NCI-H345 treated with DMSO at 0.1 percent for 48 hours (cell line): ENCODE measurements around the gene LPP.

Experiments
- DNase-seq: peaks from one replicate; lab custom pipeline; 2025; ENCODE audit not compliant: unreplicated experiment; lab: John Stamatoyannopoulos, UW

The LPP gene

DNA sequence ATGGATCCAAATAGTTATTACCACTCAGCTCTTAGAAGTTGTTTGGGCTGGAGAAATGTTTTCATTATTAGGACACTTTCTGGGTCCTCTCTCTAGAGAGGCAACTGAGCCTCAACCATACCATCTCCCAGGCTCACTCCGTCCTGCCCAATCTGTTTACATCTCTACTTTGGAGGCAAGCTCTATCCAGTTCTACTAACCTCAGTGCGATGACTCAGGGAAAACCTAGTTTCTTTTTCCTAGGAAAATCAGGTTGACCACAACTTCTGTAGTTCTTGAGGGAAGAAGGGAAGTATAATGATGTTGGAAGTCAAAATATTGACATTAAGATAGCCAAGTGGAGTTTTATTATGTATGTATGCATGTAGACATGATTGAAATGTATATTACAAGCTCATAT, 40.4 kb downstream of the LPP start:
- DNase-seq = no peak

- no peak for DNase-seq
These were observed 42.5 kb downstream of the LPP start for GRCh38 chr3:188196232-188196990.

DNA sequence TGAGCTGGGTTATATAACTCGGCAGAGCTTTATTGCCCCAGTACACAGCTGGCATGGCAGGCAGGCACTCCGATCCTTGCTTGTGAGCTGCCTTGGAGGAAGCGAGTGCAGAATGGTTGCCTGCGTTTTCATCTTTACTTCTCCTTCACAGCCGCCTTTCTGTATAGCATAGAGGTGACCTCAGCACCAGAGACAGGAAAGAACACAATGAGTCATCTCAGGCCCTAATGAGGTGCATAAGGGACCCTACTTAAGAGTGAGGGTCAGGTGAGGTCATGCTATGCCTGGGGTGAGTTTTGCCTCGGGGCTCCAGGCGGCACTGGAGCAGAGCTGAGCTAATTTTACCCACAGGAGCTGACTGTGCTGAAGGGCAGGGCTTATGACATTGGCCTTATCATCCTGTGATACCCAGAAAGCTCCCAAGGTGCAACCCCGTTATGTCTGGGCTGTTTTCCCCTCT, 43.5 kb downstream of the LPP start:
- DNase-seq = no peak

DNA sequence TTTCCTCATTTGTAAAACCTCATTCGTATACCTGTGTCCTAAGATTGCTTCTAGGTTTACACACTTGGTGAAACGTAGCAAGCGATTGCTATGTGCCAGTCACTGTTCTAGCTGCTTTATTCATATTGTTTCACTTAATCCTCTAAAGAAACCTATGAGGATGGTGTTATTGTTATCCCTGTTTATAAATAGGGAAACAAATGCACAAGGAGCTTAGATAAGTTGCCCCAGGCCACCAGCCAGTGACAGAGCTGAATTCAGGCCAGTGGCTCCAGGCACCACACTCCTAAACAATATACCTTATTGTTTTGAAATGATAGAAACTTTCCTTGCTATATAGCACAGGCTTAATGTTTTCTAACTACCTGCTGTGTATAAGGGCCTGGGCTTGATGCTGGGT, 44.0 kb downstream of the LPP start:
- no peak for DNase-seq

- DNase-seq = no peak
These were observed 44.9 kb downstream of the LPP start for GRCh38 chr3:188198760-188199327.

DNA sequence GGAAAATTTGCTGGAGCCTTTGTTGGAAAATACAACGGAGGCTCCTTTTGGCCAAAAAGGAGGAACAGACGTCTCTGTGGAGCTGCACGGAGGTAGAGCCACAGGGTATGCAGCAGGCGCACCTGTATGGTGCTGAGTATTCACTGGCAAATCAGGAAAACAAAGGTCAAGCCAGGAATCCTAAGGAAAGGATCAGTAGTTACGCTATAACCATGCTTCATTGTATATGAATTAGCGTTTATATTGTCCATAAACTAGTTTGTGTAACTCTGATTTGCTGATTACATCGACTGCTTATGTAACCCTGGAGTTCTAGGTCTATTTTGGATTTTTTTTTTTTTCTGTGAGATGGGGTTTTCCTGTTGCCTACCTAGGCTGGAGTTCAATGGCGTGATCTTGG, 45.4 kb downstream of the LPP start:
- DNase-seq = no peak

DNA sequence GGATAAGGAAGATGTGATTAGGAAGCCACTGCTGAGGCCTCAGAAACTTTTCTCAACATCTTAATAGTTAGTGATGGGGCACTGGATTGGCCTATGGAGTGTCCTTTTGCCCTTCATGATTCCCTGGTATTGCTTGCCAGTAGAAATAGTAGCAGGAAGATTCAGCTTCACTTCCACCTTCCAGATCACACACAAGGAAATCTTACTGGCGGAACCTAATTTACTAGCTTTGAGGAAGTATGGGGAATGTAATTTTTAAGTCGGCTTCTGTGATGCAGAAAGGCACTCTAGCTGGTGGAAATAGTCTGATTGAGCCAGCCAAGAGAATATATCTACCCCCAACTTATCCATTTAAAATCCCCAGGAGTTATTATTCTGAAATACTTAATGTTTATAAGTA, 46.5 kb downstream of the LPP start:
- no peak for DNase-seq

DNA sequence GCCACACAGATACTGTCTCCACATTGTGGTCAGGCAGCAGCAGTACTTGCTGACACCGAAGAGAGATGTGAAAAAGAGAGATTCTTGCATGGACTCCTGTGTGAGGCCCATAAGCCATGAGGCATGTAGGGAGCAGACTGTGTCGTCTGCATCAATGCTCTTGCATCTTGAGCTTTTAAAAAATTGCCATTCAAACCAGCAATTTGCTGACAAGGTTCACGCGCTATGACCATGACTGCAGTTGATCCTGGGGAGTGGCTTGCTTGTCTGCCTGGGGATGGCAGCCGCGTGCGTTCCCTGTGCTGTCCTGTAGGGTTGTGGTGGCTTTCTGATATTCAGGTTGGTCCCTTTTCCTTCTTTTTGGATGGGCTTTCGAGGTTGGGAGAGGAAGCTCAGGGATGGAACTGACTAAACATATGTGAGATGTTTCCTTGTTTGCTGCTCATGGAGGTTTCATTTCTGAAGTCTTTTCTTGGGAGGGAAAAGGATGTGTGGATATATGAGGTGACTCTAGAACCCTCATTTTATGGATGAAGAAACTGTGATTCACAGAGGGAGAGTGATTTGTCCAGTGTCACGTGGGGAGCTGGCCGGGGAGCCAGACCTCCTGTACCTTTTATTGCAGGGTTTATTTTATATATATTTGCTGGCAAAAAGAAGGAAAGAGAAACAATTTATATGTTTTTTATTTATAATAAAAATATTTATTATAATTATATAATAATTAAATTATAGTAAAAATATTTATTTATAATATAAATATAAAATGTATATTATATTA, 48.6 kb downstream of the LPP start:
- DNase-seq = no peak

DNA sequence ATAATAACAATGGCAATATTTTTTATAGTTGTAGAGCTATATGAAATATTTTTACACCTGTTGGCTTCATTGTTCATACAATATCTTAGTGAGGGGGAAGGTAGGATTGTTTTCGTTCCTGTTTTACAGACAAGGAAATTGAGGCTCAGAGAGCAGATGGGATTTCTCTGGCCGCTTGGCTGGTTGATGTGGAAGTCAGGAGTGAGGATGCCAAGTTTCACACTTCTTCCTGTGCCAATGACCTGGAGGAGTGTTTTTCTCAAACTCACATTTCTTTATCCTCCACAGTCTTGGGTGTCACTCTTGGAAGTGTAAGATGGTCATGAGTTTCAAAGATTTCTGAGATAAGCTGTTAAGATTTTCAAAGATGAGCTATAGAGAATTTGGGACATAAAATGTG, 50.6 kb downstream of the LPP start:
- no peak for DNase-seq

DNA sequence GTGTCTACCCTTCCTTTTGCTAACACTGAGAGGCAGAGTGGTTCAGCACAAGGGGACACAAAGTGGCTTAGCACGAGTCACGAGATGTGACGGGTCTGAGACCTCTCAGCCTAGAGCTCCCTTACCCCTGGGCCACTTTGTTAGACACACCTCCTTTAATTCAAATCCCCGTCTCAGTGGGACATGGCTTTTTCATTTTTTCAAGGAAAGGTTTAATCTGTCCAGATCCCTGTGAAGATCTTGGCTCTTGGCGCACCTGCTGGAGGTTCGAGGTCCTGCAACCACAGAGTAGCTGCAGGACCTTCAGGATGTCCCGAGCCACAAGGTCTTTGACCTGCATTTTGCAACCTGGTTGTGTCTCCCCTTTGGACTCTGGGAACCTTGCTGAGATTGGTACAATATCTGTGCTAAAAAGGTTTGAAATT, 52.0 kb downstream of the LPP start:
- DNase-seq = no peak

DNA sequence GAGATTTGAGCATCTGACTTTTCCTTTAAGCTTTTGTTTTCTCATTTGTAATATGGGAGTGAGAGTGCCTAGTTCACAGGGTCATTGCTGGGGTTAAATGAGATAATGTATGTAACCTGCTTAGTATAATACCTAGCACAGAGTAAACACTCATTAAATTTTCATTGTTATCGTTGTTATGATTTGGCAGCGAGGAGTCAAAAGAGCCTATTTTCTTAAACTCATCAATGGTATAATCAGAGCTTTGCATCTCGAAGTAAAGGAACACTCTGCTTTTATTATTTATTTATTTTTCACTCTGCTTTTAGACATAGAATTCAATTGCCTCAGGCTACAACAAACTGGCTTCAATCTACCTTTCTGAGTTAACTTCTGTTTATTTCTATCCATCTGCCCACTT, 52.8 kb downstream of the LPP start:
- no peak for DNase-seq

GRCh38 chr3:188207941-188208515, 54.1 kb downstream of the LPP start:
- DNase-seq = no peak

- DNase-seq = no peak
These were observed 54.6 kb downstream of the LPP start for GRCh38 chr3:188208516-188208981.

DNA sequence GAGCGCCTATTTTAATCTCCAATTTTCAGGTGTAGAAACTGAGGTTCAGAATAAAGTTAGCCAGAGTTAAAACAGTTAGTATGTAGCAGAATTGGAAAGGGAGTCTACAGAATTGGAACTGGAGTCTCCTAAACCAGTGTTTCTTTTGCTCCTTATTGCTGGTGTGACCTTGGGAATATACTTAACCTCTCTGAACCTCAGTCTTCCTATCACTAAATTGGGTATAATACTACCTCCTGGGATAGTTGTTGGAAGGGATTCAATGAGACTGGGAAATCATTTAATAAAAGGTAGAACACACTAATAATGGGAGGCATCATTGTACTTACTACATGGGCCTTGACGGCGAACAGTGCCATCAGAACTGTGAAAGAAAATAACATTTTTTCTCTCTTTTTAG, 55.1 kb downstream of the LPP start:
- DNase-seq = no peak

DNA sequence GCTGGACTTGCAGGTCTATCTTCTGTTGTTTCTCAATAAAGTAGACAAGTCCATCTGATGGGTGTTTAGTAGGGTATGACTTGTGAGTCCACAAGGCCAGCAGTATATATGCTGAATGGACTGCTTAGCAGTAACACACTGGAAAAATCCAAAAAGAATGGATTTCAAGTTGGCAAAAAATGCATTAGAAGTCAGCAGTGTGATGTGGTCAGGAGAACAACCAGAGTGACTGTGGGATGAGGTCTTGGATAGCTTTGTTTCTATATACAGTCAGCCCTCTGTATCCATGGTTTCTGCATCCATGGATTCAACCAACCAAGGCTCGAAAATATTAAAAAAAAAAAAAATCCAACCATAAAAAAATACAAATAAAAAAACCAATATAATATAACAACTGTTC, 55.8 kb downstream of the LPP start:
- no peak for DNase-seq

DNA sequence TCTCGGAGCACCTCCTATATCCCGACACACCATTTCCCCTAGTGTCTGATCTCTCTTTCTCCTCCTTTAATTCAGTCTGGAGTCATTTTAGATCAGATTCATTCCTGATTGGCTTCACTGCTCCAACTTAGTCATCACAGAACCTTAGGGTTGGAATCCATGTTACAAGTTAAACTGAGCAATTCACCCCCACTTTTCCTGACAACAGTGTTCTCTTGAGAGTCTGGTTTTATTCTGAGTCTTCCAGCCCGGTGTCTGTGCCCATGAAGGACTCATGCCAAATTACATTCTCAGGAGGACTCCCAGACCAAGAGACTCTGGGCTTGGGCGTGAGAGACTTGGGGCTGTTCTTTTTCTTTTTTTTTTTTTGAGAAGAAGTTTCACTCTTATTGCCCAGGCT, 57.5 kb downstream of the LPP start:
- DNase-seq = no peak

GRCh38 chr3:188212308-188212969, 58.5 kb downstream of the LPP start:
- no peak for DNase-seq

- DNase-seq = no peak
These were observed 60.5 kb downstream of the LPP start for GRCh38 chr3:188214442-188214841.

- DNase-seq = no peak
These were observed 61.2 kb downstream of the LPP start for GRCh38 chr3:188215129-188215528.

GRCh38 chr3:188217011-188217463, 63.1 kb downstream of the LPP start:
- DNase-seq = no peak

GRCh38 chr3:188217726-188218125, 63.8 kb downstream of the LPP start:
- no peak for DNase-seq
